Muscle layer of duodenum (tissue), 2 donors: Measurements from ENCODE around the gene GSTM3.
"Not testable (repeated sequence)": the region's sequence is repeated elsewhere in the genome, so short reads cannot be mapped to it uniquely, and the experiment has no call there.

Experiments
- H3K27ac ChIP-seq: one replicate; pipeline ENCODE4 v1.7.0; 2013; ENCODE audit warnings: mild to moderate bottlenecking, low read length
- H3K27me3 ChIP-seq: one replicate; pipeline ENCODE4 v1.7.0; 2013; ENCODE audit warnings: low read depth, mild to moderate bottlenecking, control low read depth, low read length
- H3K36me3 ChIP-seq, 2 donors: one replicate each; pipeline ENCODE4 v1.7.0; 2013; ENCODE audit warnings: low read length in 2 of 2, control low read depth in 1 of 2, mild to moderate bottlenecking in 1 of 2; ENCODE audit not compliant: insufficient read depth in 2 of 2, control insufficient read depth in 1 of 2
- H3K4me1 ChIP-seq, 2 donors: one replicate each; pipeline ENCODE4 v1.7.0; 2013; ENCODE audit warnings: low read length in 2 of 2, mild to moderate bottlenecking in 2 of 2, control low read depth in 1 of 2, moderate library complexity in 1 of 2; ENCODE audit not compliant: insufficient read depth in 2 of 2, control insufficient read depth in 1 of 2
- H3K4me3 ChIP-seq, 2 donors: one replicate each; pipeline ENCODE4 v1.7.0; 2013; ENCODE audit warnings: low read length in 2 of 2, low read depth in 1 of 2, mild to moderate bottlenecking in 1 of 2
- H3K9me3 ChIP-seq, 2 donors: one replicate each; pipeline ENCODE4 v1.7.0; 2013; ENCODE audit warnings: low read length in 2 of 2, control low read depth in 1 of 2, mild to moderate bottlenecking in 1 of 2; ENCODE audit not compliant: control insufficient read depth in 1 of 2
- donor health status: healthy.

Gene GSTM3

DNA sequence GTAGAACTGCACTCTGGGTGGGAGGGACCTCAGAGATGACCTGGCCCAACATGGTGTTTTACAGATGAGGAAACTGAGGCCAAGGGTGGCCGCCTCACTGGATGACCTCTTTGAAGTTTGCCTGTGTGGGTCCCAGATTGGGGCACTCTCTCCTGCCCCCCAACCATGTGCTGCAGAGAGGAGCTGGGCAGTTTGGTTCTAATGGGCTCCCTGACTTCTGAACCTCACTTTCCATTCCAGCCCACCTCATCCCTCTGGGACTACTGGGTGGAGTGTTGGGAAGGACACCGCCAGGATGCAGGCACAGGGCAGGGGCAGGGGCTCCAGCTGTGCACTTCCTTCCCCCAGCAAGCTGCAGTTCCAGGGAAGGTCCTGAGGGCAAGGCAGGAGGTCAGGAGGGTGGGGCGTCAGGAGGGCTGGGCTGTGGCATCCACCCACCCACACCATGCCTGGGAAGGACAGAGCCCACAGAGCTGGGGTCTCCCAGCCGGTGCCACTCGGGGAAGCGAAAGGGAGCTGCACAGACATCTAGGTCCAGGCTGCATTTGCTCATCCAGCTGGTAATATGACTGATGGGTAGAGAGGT, 33.2 kb upstream of the GSTM3 start:
- Histone ChIP-seq H3K27me3 (no peaks in the 10 kb centered on the region), H3K4me3 (no peak overlapping the region), H3K36me3 (no peaks in the 10 kb centered on the region), H3K9me3 (no peaks in the 10 kb centered on the region), H3K4me1 (peaks cover 5 to 11% of the 10 kb centered on the region in 2 donors), H3K27ac (no peak overlapping the region)

- Histone ChIP-seq H3K4me3 (no peak overlapping the region), H3K36me3 (no peaks in the 10 kb centered on the region), H3K27ac (no peak overlapping the region), H3K27me3 (no peaks in the 10 kb centered on the region), H3K9me3 (no peaks in the 10 kb centered on the region), H3K4me1 (peaks cover 5 to 11% of the 10 kb centered on the region in 2 donors)
Observed at GRCh38 chr1:109773203-109773899, 32.5 kb upstream of the GSTM3 start.

- Histone ChIP-seq H3K27me3 (no peaks in the 10 kb centered on the region), H3K27ac (no peak overlapping the region), H3K4me3 (no peak overlapping the region), H3K9me3 (no peaks in the 10 kb centered on the region), H3K4me1 (peaks cover 5 to 11% of the 10 kb centered on the region in 2 donors), H3K36me3 (no peaks in the 10 kb centered on the region)
Observed at GRCh38 chr1:109772658-109773202, 31.9 kb upstream of the GSTM3 start.

DNA sequence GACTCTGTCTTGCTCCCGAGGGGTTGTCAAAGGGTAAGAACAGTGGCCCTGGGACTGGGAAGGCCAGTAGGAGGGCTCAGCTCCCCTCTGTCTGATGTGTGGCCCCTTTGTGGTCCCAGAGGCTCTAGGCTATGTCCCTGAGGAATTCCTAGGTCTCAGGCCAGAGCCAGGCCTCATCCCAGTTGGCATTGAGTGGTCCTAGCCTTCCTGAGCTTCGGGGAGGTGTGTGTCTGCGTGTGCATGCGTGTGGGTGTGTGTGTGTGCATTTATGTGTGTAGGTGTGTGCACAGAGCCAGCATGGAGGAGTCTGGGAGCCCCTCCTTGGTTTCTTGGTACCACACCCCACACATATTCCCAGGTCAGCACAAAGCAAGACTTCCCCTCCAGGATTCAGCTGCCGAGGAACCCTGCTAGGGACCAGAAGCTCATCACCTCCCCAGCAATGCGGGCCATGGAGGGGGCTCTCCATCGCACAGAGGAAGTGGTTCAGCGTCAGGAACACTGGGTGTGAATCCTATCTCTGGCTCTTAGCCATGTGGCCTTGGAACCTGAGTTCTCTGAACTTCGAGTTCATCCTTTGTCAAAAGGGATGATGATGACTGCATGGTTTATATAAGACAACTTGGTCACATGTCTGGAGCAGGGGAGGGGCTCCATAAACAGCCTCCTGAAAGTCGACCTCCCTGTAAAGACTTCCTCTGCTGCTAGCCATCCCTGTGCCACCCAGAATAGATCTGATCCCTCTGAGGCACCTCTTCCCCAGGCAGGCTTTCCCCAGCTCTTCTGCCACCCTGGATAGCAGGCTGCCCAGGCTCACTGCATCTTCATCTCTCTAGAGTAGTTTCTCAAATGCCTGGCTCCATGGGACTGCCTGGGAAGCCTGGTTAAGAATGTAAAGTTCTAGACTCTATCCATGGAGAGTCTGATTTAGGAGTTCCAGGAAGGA, 31.1 kb upstream of the GSTM3 start:
- H3K4me1 ChIP-seq = peaks cover 1 to 7% of the 10 kb centered on the region in 2 donors
- H3K9me3 ChIP-seq = no peaks in the 10 kb centered on the region
- H3K27me3 ChIP-seq = no peaks in the 10 kb centered on the region
- no peaks in the 10 kb centered on the region for H3K36me3 ChIP-seq
- H3K27ac ChIP-seq = no peak overlapping the region
- H3K4me3 ChIP-seq = no peak overlapping the region

DNA sequence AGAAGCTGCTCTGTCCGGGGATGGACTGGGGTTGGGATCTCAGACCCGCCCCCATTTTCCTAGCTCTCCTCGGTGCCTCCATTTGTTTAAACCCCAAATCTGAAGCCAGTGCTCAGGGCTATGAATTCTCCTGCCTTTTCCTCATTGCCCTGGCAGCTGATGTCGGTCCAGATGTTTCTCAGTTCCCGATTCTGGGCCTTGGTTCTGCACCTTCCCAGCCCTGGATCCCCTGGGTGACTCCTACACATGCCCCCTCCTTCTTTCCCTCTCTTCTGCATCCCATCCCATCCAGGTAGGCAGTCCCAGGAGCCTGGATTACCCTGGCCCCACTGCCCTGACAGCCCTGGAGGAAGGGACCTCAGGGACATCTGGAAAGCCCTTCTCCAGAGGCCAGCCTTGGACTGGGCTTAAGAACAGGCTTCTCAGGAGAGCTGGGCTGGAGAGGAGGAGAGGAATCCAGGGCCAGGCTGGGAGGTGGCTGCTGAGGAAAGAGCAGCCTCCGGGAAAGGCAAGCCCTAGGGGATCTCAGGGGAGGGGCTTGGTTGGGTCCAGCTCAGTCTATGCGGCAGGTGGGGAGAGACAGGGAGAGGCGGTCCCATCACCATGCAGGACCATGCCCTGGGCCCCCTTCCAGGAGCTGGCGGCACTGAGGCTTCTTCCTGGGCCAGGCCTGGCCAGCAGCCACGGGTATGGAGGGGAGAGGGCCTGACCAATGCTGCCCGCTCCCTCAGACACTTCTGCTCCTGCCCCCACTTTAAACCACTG, 29.7 kb upstream of the GSTM3 start:
- Histone ChIP-seq H3K4me3 (no peak overlapping the region), H3K36me3 (no peaks in the 10 kb centered on the region), H3K4me1 (peaks cover 0 to 6% of the 10 kb centered on the region in 2 donors), H3K27me3 (no peaks in the 10 kb centered on the region), H3K27ac (no peak overlapping the region), H3K9me3 (no peaks in the 10 kb centered on the region)

DNA sequence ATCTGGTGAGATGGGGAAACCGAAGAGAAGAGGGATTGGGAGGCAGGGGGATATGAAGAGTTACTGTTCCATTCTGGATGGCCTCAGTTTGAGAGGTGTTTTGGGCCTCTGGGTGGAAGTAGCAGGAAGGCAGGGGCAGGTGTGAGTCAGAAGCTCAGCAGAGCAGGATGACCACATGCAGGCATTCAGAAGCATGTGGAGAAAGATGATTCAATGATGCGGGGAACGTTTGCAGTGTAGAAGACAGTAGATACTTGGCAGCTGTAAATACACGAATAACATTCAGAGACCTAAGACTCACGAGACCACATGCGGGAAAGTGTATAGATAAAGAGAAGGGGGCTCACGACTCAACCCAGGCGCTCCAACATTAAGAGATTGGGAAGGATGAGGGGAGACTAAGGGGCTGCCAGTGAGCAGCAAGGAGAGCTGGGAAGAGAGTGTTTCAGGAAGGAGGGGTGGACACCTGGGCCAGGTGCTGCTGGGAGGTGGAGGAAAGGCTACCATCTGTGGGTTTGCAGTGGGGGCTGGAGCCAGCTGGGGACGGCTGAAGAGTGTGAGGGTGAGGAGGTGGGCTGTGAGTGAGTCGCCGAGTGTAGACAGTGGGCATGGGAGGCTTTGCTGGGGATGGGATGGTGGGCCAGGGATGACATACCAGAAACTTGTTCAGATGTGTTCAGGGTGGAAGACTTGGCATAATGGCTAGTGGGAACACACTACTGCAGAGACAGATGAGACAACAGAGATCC, 28.7 kb upstream of the GSTM3 start:
- Histone ChIP-seq H3K4me1 (peaks cover 0 to 6% of the 10 kb centered on the region in 2 donors), H3K9me3 (no peaks in the 10 kb centered on the region), H3K36me3 (no peaks in the 10 kb centered on the region), H3K27ac (no peak overlapping the region), H3K27me3 (no peaks in the 10 kb centered on the region), H3K4me3 (no peak overlapping the region)

DNA sequence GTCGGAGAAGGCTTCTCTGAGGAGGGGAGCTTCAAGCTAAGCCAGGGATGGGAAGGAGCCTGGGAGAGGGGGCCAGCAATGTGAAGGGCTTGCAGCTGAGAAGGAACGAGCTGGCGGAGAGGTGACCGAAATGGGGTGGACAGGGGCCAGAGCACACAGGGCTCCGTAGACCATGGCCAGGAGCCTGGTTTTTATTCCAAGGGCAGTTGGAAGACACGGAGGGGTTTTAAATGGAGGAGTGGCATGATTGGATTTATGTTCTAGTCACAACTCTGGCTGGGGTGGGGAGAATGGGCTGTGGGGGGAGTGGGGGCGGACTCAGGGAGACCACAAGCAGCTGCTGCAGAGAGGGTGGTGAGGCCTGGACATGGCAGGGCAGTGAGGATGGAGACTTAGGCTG, 28.0 kb upstream of the GSTM3 start:
- H3K27ac ChIP-seq = no peak overlapping the region
- no peaks in the 10 kb centered on the region for H3K36me3 ChIP-seq
- no peaks in the 10 kb centered on the region for H3K27me3 ChIP-seq
- no peaks in the 10 kb centered on the region for H3K9me3 ChIP-seq
- H3K4me3 ChIP-seq = no peak overlapping the region
- peaks cover 0 to 6% of the 10 kb centered on the region in 2 donors for H3K4me1 ChIP-seq

DNA sequence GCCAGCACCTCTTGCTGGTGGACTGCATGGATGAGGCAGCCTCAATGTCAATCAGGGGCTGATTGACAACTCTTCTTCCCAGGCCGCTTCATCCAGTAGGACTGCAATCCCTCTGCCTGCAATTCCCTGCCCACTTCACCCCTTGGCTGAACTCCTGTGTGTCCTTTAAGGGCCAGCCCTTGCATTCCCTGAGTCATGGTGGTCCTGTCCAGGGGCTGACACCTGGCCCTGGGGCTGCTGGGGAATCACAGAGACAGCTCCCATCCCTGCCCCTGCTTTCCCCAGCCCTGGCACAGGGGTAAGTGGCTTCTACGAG, 27.5 kb upstream of the GSTM3 start:
- H3K36me3 ChIP-seq = no peaks in the 10 kb centered on the region
- H3K4me3 ChIP-seq = no peak overlapping the region
- no peaks in the 10 kb centered on the region for H3K9me3 ChIP-seq
- no peak overlapping the region for H3K27ac ChIP-seq
- no peaks in the 10 kb centered on the region for H3K27me3 ChIP-seq
- peaks cover 0 to 2% of the 10 kb centered on the region in 2 donors for H3K4me1 ChIP-seq

DNA sequence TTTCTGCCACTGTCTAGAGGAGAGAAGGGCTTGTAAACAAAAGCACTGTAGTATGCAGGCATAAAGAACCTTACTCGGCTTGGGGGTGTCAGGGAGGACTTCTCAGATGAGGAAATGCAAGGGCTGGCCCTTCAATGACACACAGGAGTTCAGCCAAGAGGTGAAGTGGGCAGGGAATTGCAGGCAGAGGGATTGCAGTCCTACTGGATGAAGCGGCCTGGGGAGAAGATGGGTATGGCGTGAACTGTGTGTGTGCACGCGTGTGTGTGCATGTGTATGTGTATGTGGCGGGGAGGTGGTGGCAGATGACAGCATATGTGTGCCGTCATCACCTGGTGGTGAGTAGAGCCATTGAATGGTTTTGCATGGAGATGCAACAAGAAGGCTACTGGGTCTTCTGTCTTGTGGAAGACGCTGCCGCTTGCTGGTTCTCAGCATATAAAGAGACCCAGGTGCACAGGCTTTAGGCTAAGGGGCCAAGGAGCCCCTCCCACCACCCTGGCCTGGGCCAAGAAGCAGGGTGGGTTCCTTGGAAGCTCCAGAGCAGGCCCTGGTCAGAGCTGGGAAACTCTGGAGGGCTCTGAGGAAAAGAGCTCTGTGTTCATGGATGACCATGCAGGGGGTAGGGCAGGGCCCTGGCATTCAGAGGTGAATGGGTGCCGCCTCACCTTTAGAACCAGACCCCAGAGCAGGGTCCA, 26.9 kb upstream of the GSTM3 start:
- H3K4me3 ChIP-seq = no peak overlapping the region
- H3K9me3 ChIP-seq = no peaks in the 10 kb centered on the region
- H3K27me3 ChIP-seq = no peaks in the 10 kb centered on the region
- H3K4me1 ChIP-seq = no peaks in the 10 kb centered on the region
- no peak overlapping the region for H3K27ac ChIP-seq
- no peaks in the 10 kb centered on the region for H3K36me3 ChIP-seq

- not testable (repeated sequence) for H3K4me3 ChIP-seq, H3K27ac ChIP-seq, H3K36me3 ChIP-seq, H3K27me3 ChIP-seq, H3K9me3 ChIP-seq, H3K4me1 ChIP-seq
Observed at GRCh38 chr1:109766991-109767636, 26.3 kb upstream of the GSTM3 start.
